BE2C (cell line): ENCODE results near the gene S100A7A.

Experiments
- DNase-seq: peaks from one replicate; pipeline ENCODE4 v3.0.0-alpha.2; 2020
- H3K27me3 ChIP-seq: fragments of 250-450 bp; sonication (Bioruptor Pico); 2 replicates; pipeline ENCODE4 v1.5.1; 2020; ENCODE audit warnings: mild to moderate bottlenecking
- H3K36me3 ChIP-seq: fragments of 250-450 bp; sonication (Bioruptor Pico); 2 replicates; pipeline ENCODE4 v1.5.1; 2020; ENCODE audit warnings: mild to moderate bottlenecking
- H3K4me1 ChIP-seq: fragments of 250-450 bp; sonication (Bioruptor Pico); 2 replicates; pipeline ENCODE4 v1.5.1; 2020
- H3K4me3 ChIP-seq: 2 replicates; pipeline ENCODE4 v1.5.1; 2011; ENCODE audit warnings: low read depth, low read length
- H3K9me3 ChIP-seq: fragments of 250-450 bp; sonication (Bioruptor Pico); 2 replicates; pipeline ENCODE4 v1.5.1; 2020
- CTCF ChIP-seq: IDR thresholded peaks from 2 replicates; pipeline ENCODE4 v1.5.1; 2012; ENCODE audit warnings: mild to moderate bottlenecking, low read depth, low read length

S100A7A gene

GRCh38 chr1:153431928-153432327 is 15.6 kb downstream of the S100A7A start:
- Histone ChIP-seq H3K36me3 (no peaks in the 10 kb centered on the region), H3K4me1 (no peaks in the 10 kb centered on the region), H3K9me3 (no peaks in the 10 kb centered on the region), H3K4me3 (no peak overlapping the region), H3K27me3 (peaks cover 11% of the 10 kb centered on the region)
- no peak for DNase-seq
- no peak for TF ChIP-seq CTCF

- no peak overlapping the region for H3K4me3 ChIP-seq
- TF ChIP-seq CTCF: no peak
- H3K4me1 ChIP-seq: no peaks in the 10 kb centered on the region
- H3K27me3 ChIP-seq: peaks cover 10% of the 10 kb centered on the region
- no peaks in the 10 kb centered on the region for H3K36me3 ChIP-seq
- H3K9me3 ChIP-seq: no peaks in the 10 kb centered on the region
- DNase-seq: no peak
These were observed 16.8 kb downstream of the S100A7A start for GRCh38 chr1:153432874-153433681.

- Histone ChIP-seq H3K4me1 (no peaks in the 10 kb centered on the region), H3K27me3 (peaks cover 16% of the 10 kb centered on the region), H3K36me3 (no peaks in the 10 kb centered on the region), H3K4me3 (no peak overlapping the region), H3K9me3 (no peaks in the 10 kb centered on the region)
- TF ChIP-seq CTCF: no peak
- DNase-seq: no peak
These were observed 18.6 kb downstream of the S100A7A start for GRCh38 chr1:153434746-153435455.

DNA sequence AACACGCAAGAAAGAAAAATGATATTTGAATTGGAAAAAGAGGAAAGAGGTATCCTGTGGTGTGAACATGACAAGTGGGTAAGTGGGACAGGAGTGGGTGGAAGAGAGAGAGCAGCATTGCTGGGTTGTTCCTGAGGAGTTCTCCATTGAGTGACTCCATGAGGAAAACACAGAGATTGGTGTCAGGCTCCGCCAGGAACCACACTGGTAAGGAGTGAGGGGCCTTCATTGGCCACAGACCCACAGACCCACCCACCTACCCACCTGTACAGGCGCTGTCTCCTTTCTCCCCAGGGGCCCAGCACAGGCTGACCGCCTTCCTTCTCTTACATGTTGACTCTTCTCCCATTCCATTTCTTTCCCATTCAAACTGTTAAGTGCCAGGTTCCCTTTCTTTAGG is 20.9 kb downstream of the S100A7A start:
- H3K4me1 ChIP-seq: no peaks in the 10 kb centered on the region
- TF ChIP-seq CTCF: no peak
- H3K9me3 ChIP-seq: no peaks in the 10 kb centered on the region
- no peak overlapping the region for H3K4me3 ChIP-seq
- H3K36me3 ChIP-seq: no peaks in the 10 kb centered on the region
- H3K27me3 ChIP-seq: peaks cover 16% of the 10 kb centered on the region
- DNase-seq: no peak

- Histone ChIP-seq H3K4me3 (no peak overlapping the region), H3K9me3 (no peaks in the 10 kb centered on the region), H3K27me3 (peaks cover 16% of the 10 kb centered on the region), H3K36me3 (no peaks in the 10 kb centered on the region), H3K4me1 (no peaks in the 10 kb centered on the region)
- no peak for DNase-seq
- no peak for TF ChIP-seq CTCF
These were observed 22.3 kb downstream of the S100A7A start for GRCh38 chr1:153438599-153438998.

DNA sequence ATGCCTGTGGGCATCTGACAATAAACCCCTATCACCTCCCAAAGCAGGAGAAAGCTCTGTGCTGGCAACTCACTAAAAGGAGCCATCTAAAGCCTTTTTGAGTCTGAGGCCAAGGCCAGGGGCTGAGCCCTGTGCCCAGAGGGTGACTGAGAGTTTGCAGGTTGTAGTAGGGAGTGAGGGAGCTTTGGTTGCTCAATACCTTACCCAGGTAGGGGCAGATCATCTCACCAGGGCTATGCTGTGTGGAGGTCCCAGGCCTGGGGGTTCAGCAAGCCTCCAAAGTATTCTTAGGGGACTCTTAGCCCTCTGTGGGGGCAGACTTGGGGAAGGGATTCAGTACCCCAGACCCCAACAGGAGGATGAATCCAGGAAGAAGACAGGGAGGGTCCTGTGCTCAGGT is 23.0 kb downstream of the S100A7A start:
- Histone ChIP-seq H3K27me3 (peaks cover 18% of the 10 kb centered on the region), H3K4me1 (no peaks in the 10 kb centered on the region), H3K4me3 (no peak overlapping the region), H3K9me3 (no peaks in the 10 kb centered on the region), H3K36me3 (no peaks in the 10 kb centered on the region)
- no peak for TF ChIP-seq CTCF
- DNase-seq: no peak
